H9 (cell line): ENCODE results near the gene DLG2. TPM values are rescaled to one million over a fixed set of nuclear protein-coding genes. Genes with fewer than 3 reads are reported as not detected.

Experiments
- DNase-seq: peaks from one replicate; pipeline ENCODE4 v3.0.0-alpha.2; 2017
- H2AFZ ChIP-seq: one replicate; pipeline ENCODE4 v1.6.1; 2013; ENCODE audit warnings: mild to moderate bottlenecking, low read length, control low read depth, moderate library complexity
- H2AK5ac ChIP-seq: 2 replicates; pipeline ENCODE4 v1.6.1; 2013; ENCODE audit warnings: low read length, control low read depth, mixed read lengths; ENCODE audit not compliant: insufficient read length
- H2BK120ac ChIP-seq: one replicate; pipeline ENCODE4 v1.6.1; 2013; ENCODE audit warnings: low read depth, mild to moderate bottlenecking, low read length, control low read depth, inconsistent platforms; ENCODE audit not compliant: poor library complexity, severe bottlenecking
- H2BK12ac ChIP-seq: 2 replicates; pipeline ENCODE4 v1.6.1; 2013; ENCODE audit warnings: low read length, control low read depth, mixed read lengths, low read depth; ENCODE audit not compliant: insufficient read length
- H2BK15ac ChIP-seq: 2 replicates; pipeline ENCODE4 v1.6.1; 2013; ENCODE audit warnings: low read depth, low read length, control low read depth
- H2BK20ac ChIP-seq: one replicate; pipeline ENCODE4 v1.6.1; 2013; ENCODE audit warnings: low read depth, mild to moderate bottlenecking, low read length, control low read depth, inconsistent platforms; ENCODE audit not compliant: poor library complexity, severe bottlenecking
- H2BK5ac ChIP-seq: 2 replicates; pipeline ENCODE4 v1.6.1; 2013; ENCODE audit warnings: low read length, control low read depth, mixed read lengths; ENCODE audit not compliant: insufficient read length
- H3K14ac ChIP-seq: 2 replicates; pipeline ENCODE4 v1.6.1; 2013; ENCODE audit warnings: low read length, control low read depth; ENCODE audit not compliant: insufficient read depth
- H3K18ac ChIP-seq: 2 replicates; pipeline ENCODE4 v1.6.1; 2013; ENCODE audit warnings: low read depth, mild to moderate bottlenecking, mixed read lengths, low read length, control low read depth; ENCODE audit not compliant: insufficient read length
- H3K23ac ChIP-seq: 2 replicates; pipeline ENCODE4 v1.6.1; 2013; ENCODE audit warnings: low read length, control low read depth, mixed read lengths, low read depth; ENCODE audit not compliant: insufficient read length
- H3K23me2 ChIP-seq: 2 replicates; pipeline ENCODE4 v1.6.1; 2013; ENCODE audit warnings: low read depth, mild to moderate bottlenecking, mixed read lengths, low read length, control low read depth; ENCODE audit not compliant: insufficient read length, poor library complexity, severe bottlenecking
- H3K27ac ChIP-seq: 2 replicates; pipeline ENCODE4 v1.5.1; 2013; ENCODE audit warnings: low read length, control low read depth, mixed read lengths, low read depth; ENCODE audit not compliant: insufficient read length
- H3K27me3 ChIP-seq: 2 replicates; pipeline ENCODE4 v1.6.1; 2013; ENCODE audit warnings: low read length, control low read depth, inconsistent platforms; ENCODE audit not compliant: insufficient read depth
- H3K4ac ChIP-seq: 2 replicates; pipeline ENCODE4 v1.6.1; 2013; ENCODE audit warnings: low read depth, mild to moderate bottlenecking, control low read depth, inconsistent platforms, low read length, moderate library complexity
- H3K4me1 ChIP-seq: 2 replicates; pipeline ENCODE4 v1.6.1; 2013; ENCODE audit warnings: low read length, control low read depth, inconsistent platforms; ENCODE audit not compliant: insufficient read depth
- H3K4me2 ChIP-seq: 2 replicates; pipeline ENCODE4 v1.6.1; 2013; ENCODE audit warnings: low read length, control low read depth, mixed read lengths; ENCODE audit not compliant: insufficient read length, insufficient read depth
- H3K56ac ChIP-seq: 2 replicates; pipeline ENCODE4 v1.6.1; 2013; ENCODE audit warnings: low read depth, mild to moderate bottlenecking, mixed read lengths, low read length, control low read depth; ENCODE audit not compliant: insufficient read length
- H3K79me1 ChIP-seq: 2 replicates; pipeline ENCODE4 v1.6.1; 2013; ENCODE audit warnings: low read depth, mild to moderate bottlenecking, moderate library complexity, low read length, control low read depth, inconsistent platforms; ENCODE audit not compliant: insufficient read depth, poor library complexity, severe bottlenecking
- H3K79me2 ChIP-seq: 2 replicates; pipeline ENCODE4 v1.6.1; 2013; ENCODE audit warnings: low read length, control low read depth, inconsistent platforms; ENCODE audit not compliant: insufficient read depth
- H3K9ac ChIP-seq: 2 replicates; pipeline ENCODE4 v1.6.1; 2013; ENCODE audit warnings: low read length, control low read depth, mixed read lengths; ENCODE audit not compliant: insufficient read length; ENCODE audit errors: extremely low read depth
- H3K9me3 ChIP-seq: one replicate; pipeline ENCODE4 v1.6.1; 2013; ENCODE audit warnings: low read depth, low read length, inconsistent platforms; ENCODE audit not compliant: control insufficient read depth
- H3T11ph ChIP-seq: one replicate; pipeline ENCODE4 v1.6.1; 2013; ENCODE audit warnings: mild to moderate bottlenecking, low read length, control low read depth, inconsistent platforms
- H4K20me1 ChIP-seq: one replicate; pipeline ENCODE4 v1.6.1; 2013; ENCODE audit not compliant: control insufficient read depth, insufficient read length, insufficient read depth
- H4K5ac ChIP-seq: 2 replicates; pipeline ENCODE4 v1.6.1; 2013; ENCODE audit warnings: low read depth, mild to moderate bottlenecking, mixed read lengths, low read length, control low read depth; ENCODE audit not compliant: insufficient read length
- H4K8ac ChIP-seq: replicated peaks from 2 replicates; pipeline ENCODE4 v1.6.1; 2013; ENCODE audit warnings: low read length, control low read depth, mixed read lengths, low read depth; ENCODE audit not compliant: insufficient read length
- H4K91ac ChIP-seq: 2 replicates; pipeline ENCODE4 v1.6.1; 2013; ENCODE audit warnings: low read depth, mild to moderate bottlenecking, moderate library complexity, mixed read lengths, low read length, control low read depth; ENCODE audit not compliant: insufficient read length
- H3K27ac Mint-ChIP-seq, 3 experiments: 2 replicates in 2 of 3; 3 replicates in 1 of 3; pipeline ENCODE4 v1.8.0; 2020 to 2021; ENCODE audit warnings: mixed read lengths in 3 of 3, mild to moderate bottlenecking in 1 of 3, moderate library complexity in 1 of 3
- H3K27me3 Mint-ChIP-seq: 2 replicates; pipeline ENCODE4 v1.8.0; 2021; ENCODE audit warnings: low read depth, mild to moderate bottlenecking, moderate library complexity, mixed read lengths
- H3K36me3 Mint-ChIP-seq, 3 experiments: 2 replicates in 2 of 3; 3 replicates in 1 of 3; pipeline ENCODE4 v1.8.0; 2020 to 2021; ENCODE audit warnings: low read depth in 3 of 3, mixed read lengths in 3 of 3; ENCODE audit not compliant: insufficient read depth in 1 of 3
- H3K4me1 Mint-ChIP-seq, 2 experiments: 2 replicates each; pipeline ENCODE4 v1.8.0; 2020; ENCODE audit warnings: mixed read lengths in 2 of 2
- H3K4me3 Mint-ChIP-seq, 2 experiments: 2 replicates in 1 of 2; 3 replicates in 1 of 2; pipeline ENCODE4 v1.8.0; 2020 to 2021; ENCODE audit warnings: mild to moderate bottlenecking in 2 of 2, mixed read lengths in 2 of 2, moderate library complexity in 1 of 2
- H3K9me3 Mint-ChIP-seq, 2 experiments: 2 replicates in 1 of 2; 3 replicates in 1 of 2; pipeline ENCODE4 v1.8.0; 2020; ENCODE audit warnings: mild to moderate bottlenecking in 2 of 2, mixed read lengths in 2 of 2, moderate library complexity in 1 of 2
- WGBS: extraction: QIAGEN DNeasy Blood & Tissue Kit; methylation state at CpG from one replicate; pipeline ENCODE4 v1.1.7; 2013; ENCODE audit warnings: missing lambda C conversion rate, low lambda C conversion rate, mixed read lengths; ENCODE audit not compliant: insufficient read length; ENCODE audit errors: extremely low coverage; 5-methylcytosine and 5-hydroxymethylcytosine counted together
- total RNA-seq: library from RNA; stranded (reverse); gene quantifications from 2 replicates; pipeline ENCODE4 v1.2.1, GENCODE V29; 2021
- TF ChIP-seq, protein P1 (sequence below): fragments of 200-600 bp; sonication (generic); conservative IDR thresholded peaks from 3 replicates; pipeline ENCODE4 v1.8.0; 2021; ENCODE audit warnings: antibody characterized with exemption, mild to moderate bottlenecking

DLG2 gene
- total RNA-seq, 1 experiment from 2014 or later: 8.0 TPM

GRCh38 chr11:83680321-83680720 lies 1946.8 kb downstream of the DLG2 start:
- WGBS: no CpG with 5 or more reads among the region's 2 CpGs
- no peaks in the 10 kb centered on the region for H3K79me1 ChIP-seq
- H2AFZ ChIP-seq: no peak overlapping the region
- peaks cover 2% of the 10 kb centered on the region for H4K20me1 ChIP-seq
- TF ChIP-seq, protein P1, sequence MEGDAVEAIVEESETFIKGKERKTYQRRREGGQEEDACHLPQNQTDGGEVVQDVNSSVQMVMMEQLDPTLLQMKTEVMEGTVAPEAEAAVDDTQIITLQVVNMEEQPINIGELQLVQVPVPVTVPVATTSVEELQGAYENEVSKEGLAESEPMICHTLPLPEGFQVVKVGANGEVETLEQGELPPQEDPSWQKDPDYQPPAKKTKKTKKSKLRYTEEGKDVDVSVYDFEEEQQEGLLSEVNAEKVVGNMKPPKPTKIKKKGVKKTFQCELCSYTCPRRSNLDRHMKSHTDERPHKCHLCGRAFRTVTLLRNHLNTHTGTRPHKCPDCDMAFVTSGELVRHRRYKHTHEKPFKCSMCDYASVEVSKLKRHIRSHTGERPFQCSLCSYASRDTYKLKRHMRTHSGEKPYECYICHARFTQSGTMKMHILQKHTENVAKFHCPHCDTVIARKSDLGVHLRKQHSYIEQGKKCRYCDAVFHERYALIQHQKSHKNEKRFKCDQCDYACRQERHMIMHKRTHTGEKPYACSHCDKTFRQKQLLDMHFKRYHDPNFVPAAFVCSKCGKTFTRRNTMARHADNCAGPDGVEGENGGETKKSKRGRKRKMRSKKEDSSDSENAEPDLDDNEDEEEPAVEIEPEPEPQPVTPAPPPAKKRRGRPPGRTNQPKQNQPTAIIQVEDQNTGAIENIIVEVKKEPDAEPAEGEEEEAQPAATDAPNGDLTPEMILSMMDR: no peak
- H2BK15ac ChIP-seq: no peak overlapping the region
- no peak overlapping the region for H4K8ac ChIP-seq
- Mint-ChIP-seq H3K4me1 (peaks cover 22 to 26% of the 10 kb centered on the region in 2 experiments), H3K4me3 (no peak overlapping the region), H3K36me3 (no peaks in the 10 kb centered on the region), H3K9me3 (no peaks in the 10 kb centered on the region), H3K27me3 (no peaks in the 10 kb centered on the region), H3K27ac (no peak overlapping the region)
- no peaks in the 10 kb centered on the region for H3K23me2 ChIP-seq
- no peak overlapping the region for H3T11ph ChIP-seq
- no peak overlapping the region for H3K14ac ChIP-seq
- no peak overlapping the region for H2BK120ac ChIP-seq
- H2BK5ac ChIP-seq: no peak overlapping the region
- no peak overlapping the region for H2BK20ac ChIP-seq
- H3K27ac ChIP-seq: no peak overlapping the region
- H2BK12ac ChIP-seq: no peak overlapping the region
- no peak overlapping the region for H3K23ac ChIP-seq
- H3K27me3 ChIP-seq: no peaks in the 10 kb centered on the region
- no peak overlapping the region for H3K4ac ChIP-seq
- H3K9me3 ChIP-seq: no peaks in the 10 kb centered on the region
- no peak overlapping the region for H3K56ac ChIP-seq
- no peak overlapping the region for H3K18ac ChIP-seq
- no peaks in the 10 kb centered on the region for H3K79me2 ChIP-seq
- no peak for DNase-seq
- no peak overlapping the region for H4K5ac ChIP-seq
- H2AK5ac ChIP-seq: no peak overlapping the region
- H3K4me1 ChIP-seq: peaks cover 5% of the 10 kb centered on the region; the same call in 1 of the 2 replicates
- H3K9ac ChIP-seq: no peak overlapping the region
- no peak overlapping the region for H4K91ac ChIP-seq
- H3K4me2 ChIP-seq: no peak overlapping the region
